Sciatic nerve (tissue), 2 donors: Measurements from ENCODE around the gene ELFN2. TPM values are rescaled to one million over a fixed set of nuclear protein-coding genes. Genes with fewer than 3 reads are reported as not detected.
"Not testable (repeated sequence)": the region's sequence is repeated elsewhere in the genome, so short reads cannot be mapped to it uniquely, and the experiment has no call there.

ENCODE experiments used
- ATAC-seq: fragments of 200-7000 bp; cut with Tn5 transposase; one replicate; pipeline ENCODE4 v1.9.1; 2020; ENCODE audit warnings: mild to moderate bottlenecking, moderate library complexity
- DNase-seq: peaks from one replicate; pipeline ENCODE4 v3.0.0-alpha.2; 2020; ENCODE audit warnings: low spot score
- intact Hi-C: fragments of 100-400 bp; cut with DNase I; formaldehyde crosslinking; loops from one replicate; pipeline ENCODE4 v1.14.2; 2022
- total RNA-seq: library from RNA; stranded (reverse); fragmentation: NEBNext Ultra II Directional; extraction: Animal tissue kit (Norgen Biotek cat#: 25700); gene quantifications from one replicate; pipeline ENCODE4 v1.2.1, GENCODE V29; 2021
- donor health status: DM: no; HTN: no; CAD: no.
- donor health status: DM: no; HTN: no; CAD: no.

Gene ELFN2
- total RNA-seq, 1 donor from 2014 or later: 5.9 TPM

DNA sequence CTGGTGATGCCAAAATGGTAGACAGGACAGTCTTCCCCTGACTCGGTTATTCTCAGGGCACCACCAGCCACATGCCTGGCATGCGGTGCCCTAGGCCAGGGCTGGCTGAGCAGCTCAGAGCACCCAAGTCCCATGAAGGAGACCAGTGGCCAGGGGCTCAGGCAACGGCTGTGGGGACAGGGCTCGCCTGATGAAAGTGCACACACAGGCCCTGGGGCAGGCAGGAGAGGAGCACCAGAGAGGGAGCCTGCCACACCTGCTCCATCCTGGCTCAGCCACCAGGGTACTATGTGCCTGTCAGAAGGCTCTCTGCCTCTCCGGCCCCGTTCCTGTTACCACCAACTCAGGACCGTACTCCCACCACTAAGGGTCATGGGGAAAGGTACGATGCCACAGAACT, 12.1 kb downstream of the ELFN2 start:
- ATAC-seq: no peak
- DNase-seq: no peak
- intact Hi-C loops: no loop called here

DNA sequence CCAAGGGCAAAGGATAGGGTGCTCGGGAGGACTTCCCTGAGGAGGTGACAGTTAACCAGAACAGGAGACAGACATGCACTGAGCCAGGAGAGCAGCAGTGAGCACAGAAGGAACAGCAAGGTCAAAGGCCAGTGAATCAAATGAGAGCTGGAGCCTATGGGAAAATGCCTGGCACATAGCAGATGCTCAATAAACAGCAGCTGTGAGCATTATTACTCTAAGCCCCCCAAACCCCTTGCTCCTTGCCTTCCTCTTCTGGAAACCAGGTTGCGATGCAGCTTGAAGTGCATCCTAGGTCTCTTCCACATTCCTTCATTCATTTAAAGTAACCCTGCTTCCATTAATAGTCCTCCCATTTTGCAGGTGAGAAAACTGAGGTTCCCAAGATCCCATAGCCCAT, 13.0 kb downstream of the ELFN2 start:
- intact Hi-C loops: no loop called here
- ATAC-seq: no peak
- DNase-seq: no peak

DNA sequence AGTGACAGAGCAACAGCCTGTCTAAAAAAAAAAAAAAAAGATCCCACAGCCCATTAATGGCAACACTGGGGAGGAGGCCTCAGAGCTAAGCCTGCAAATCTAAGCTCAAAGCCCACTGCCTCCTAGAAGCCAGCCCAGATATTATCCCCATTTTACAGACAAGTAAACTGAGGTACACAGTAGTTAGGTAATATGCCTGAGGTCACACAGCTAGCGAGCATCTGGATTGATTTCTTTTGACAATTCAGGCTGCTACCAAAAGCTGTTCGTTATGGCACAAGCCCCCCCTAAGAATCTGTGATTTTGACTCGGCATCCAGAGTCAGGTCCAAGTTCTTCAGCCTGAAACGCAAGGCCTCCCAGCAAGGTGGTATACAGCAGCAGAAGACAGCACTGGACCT, 13.7 kb downstream of the ELFN2 start:
- DNase-seq (no peak), ATAC-seq (no peak)
- intact Hi-C loops: no loop called here

DNA sequence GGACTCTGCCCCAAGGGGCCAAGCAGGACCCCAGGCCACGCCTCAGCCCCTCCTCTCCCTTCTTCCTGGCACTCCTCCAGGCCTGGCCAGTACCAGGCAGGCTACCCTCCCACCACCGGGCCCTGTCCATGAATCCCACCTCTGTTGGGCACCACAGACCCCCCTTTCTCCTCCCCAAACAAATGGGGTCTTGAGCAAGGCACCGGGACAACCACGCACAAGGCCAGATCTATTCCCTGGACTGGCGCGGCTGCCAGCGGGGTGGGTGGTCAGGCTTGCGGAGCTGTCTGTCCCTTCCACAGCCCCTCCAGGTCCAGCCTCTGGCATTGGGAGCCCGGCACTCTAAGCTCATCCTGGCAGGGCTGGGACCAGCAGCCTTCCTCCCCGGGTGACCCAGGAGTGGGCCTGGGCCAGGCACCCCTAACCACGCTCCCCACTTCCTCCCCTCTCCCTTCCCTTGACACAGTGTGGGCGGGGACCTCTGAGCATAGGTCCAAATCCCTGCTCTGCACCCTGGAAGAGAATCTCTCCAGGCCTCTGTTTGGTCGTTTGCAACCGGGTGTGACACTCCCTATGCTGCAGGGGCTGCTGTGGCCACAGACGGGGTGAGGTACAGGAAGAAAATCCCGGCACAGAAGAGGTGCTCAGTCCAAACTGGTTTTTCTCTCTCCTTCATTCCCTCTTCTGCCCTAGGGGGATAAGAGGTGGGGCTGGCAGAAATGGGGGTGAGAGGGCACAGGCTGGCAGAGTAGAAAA, 14.6 kb downstream of the ELFN2 start:
- no peak for ATAC-seq
- intact Hi-C loops: no loop called here
- no peak for DNase-seq

DNA sequence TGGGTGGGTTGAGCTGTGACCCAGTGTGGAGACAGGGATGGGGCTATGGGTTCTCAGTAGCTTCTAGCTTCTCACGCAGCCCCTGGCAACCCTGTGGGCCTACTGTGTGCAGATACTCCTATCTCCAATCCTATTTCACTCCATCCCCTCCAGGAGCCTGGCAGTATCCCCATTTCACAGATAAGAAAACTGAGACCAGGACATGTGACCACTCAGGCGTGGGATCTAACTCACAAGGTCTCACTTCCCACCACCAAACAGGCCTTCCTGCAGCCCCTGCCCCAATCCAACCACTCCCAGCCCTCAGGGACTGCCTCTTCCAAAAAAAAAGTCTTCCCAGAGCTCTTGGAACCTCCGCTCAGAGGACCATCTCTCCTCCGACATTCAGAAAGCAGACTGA, 15.6 kb downstream of the ELFN2 start:
- ATAC-seq: no peak
- intact Hi-C loops: no loop called here
- no peak for DNase-seq

DNA sequence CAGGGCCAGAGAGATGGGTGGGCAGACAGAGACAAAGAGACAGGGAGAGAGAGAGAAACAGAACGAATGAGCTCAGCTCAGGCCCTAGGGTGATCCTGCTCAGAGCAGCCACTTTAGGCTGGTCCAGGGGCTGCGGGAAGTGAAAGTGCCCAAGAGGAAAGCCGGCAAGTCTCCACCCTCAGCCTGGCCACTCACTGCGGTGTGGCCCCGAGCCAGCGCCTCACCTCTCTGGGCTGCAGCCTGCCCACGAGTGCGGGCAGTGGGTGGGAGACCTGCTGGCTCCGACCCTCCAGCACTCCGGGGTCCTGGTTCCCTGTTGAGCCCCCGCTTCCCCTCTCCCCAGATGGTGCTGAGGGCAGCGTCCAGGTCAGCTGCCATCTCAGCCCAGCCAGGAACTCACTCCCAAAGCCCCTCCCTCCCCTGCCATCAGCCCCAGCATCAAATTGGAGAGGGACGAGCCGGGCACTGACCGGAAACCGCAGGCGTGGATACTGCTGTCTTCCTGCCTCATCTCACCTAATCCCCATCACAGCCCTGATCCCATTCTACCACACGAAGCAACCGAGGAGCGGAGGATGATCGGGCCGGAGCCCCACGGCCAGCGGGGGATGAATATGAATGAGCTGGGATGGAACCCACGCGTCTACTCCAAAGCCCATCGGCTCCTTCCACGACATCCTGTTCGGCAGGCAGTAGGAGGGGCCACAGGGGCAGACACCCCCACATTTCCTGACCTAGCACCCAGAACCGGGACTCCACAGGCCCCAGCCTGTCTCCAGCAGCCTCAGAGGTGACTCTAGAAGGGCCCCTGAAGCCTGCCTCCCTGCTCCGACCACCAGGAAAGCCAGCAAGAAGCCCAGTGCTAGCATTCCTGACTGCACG, 16.9 kb downstream of the ELFN2 start:
- DNase-seq (no peak), ATAC-seq (peak; percentile 25)
- intact Hi-C loops: no loop called here

DNA sequence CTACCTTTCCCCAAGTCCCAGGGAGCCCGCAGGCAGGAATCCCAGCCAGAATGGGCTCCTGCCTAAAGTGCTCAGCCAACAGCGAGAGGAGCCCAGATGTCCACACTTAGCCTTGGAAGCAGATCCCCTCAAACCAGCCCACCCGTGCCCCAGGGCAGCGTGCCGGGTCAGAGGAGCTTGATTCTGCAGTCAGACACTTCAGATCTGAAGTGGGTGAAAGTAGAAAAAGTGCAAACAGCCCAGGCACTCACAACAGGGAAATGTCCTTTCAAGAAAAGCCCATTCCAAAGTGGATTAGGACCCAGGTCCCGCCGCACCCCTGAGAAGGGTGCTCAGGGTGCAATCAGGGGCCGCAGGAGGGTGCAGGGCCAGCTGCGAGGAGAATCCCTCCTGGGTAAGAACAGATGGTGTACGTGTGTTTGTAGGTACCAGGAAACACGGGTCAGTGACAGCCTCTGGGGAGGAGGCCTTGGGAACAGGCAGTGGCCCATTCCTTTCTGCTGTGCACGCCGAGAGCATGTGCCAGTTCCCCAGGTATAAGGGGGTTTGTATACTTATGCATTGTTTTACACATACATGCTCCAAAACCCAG, 17.7 kb downstream of the ELFN2 start:
- no peak for ATAC-seq
- DNase-seq: no peak
- intact Hi-C loops: no loop called here

DNA sequence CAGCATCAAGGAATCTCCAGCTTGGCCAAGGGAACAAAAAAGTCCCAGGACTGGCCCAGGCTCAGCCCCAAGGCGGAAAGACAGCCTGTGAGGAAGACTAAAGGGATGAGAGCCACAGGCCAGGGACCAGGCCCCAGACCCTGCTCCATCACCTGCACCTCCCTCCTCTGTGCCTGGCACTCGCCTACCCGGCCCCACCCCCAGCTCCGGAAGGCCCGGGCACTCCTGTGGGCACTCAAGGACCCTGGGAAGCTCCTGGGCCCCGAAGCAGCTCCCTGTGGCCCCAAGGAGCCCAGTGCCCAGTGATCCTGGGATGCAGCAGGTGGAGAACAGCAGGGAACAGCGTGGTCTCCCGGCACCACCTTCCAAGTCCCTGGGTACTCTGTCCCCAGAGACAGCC, 18.2 kb downstream of the ELFN2 start:
- ATAC-seq: no peak
- intact Hi-C loops: no loop called here
- no peak for DNase-seq

DNA sequence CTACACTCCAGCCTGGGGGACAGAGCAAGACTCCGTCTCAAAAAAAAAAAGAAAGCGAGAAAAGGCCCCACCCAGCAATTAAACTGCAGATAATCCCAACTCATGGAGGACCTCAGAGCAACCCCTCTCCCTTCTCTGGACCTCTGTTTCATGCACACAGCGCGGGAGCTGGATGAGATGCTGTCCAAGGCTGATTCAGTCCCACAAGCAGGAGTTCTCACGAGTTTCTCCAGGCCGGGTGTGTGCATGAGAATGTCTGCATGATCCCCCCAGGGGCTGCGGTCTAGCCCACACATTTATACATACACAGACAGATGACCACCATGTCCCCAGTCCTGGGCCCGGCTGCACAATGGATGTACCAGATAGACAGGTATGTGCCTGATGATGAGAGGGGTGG, 19.4 kb downstream of the ELFN2 start:
- DNase-seq (no peak), ATAC-seq (no peak)
- intact Hi-C loops: no loop called here

DNA sequence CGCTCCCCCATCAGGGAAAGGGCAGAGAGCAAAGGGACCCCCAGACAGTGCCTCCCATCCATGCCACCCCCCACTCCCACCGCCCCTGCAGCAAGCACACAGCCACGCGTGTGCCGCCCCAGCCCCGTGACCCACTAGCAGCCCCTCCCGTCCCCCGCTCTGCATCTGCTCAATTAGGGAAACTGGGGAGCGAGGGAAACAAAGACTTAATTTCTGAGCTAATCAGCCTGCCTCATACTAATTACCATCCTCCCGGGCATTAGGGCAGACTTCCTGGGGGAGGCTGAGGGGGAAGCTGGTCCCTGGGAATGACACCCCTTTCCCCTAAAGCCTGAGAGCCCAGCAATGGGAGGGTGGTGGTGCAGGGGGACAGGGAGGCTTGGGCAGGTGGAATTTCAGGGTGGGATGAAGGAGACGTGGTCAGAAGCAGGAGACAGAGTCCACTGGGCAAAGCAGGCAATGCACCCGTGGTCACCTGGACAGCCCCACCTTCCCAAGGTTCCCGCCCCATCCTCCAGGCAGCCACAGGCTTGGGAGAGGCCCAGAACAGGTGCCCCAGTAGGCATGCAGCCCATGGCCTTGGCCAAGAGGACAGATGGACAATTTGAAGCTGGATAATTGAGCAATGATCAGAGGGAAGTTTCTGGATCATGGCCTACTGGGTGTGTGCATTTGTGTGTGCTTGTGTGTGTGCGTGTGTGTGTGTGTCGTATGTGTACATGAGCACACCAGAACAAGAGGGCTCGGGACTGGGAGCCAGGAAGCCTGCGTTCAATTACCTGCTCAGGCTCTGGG, 20.6 kb downstream of the ELFN2 start:
- DNase-seq: no peak
- intact Hi-C loops: no loop called here
- ATAC-seq: no peak

DNA sequence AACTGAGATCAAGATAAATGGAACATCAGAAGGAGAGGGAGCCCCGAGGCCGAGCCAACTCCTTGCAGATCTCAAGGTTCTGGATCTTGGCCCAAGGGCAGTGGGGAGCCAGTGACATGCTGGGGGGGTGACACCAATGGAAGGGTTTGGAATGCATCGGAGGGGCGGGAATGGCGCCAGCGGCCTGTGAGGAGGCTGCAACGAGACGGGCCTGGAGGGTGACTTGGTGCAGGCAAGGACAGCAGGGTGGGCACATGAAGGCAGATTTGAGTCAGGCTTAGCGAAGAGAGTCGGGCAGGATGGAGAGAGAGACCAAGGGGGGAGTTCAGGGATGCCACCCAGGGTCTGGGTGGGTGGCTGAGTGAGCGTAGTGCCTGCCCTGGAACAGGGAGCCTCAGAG, 23.2 kb downstream of the ELFN2 start:
- DNase-seq: no peak
- no peak for ATAC-seq
- intact Hi-C loops: no loop called here

DNA sequence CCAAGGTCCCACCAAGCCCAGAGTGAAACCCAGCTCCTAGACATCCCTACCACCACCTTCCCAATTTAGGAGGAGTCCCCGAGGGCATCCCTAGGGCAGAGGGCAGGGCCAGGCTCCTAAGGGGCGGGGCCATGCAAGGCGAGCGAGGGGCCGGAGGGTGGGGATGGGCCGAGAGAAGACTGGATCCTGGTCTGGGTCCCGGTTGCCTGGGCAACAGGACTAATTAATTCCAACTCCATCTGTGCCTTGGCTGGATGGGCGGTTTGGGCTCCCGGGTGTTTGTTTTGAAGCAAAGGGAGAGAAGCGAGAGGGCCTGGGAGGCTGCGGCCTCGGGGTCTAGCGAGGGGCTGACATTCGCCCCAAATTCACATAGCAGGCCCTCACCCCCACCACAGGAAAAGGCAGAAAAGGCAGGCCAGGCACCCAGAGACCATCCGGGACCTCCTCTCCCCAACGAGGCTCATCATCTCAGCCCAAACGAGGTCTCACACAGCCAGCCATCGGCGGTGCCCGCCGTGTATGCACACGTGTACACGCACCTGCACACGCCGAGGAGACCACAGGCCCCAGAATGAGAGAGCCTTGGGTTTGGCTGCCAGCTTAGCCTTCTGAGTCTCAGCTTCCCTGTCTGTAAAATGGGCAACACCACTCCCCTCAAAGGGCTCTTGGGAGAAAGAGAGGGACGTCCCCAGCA, 23.9 kb downstream of the ELFN2 start:
- no peak for ATAC-seq

DNA sequence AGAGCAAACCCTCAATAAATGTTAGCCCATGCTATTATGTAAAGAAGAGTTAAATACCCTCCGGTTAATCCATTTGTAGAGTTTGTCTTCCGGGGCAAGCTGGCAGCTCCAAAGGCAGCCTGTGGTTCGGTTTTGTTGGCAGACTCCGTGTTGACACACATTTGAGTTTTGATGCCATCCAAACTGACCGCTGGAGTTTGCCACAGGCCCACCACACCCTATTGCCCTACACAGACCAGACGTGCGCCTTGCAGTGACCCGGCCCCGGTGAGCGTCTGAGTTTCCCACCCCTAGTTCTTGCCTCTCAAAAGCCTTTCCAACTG, 25.1 kb downstream of the ELFN2 start:
- intact Hi-C loops: no loop called here
- ATAC-seq (peak; percentile 55), DNase-seq (no peak)

More for the DNA sequence above, 23.9 kb downstream of the ELFN2 start:
- intact Hi-C loops: no loop called here
- DNase-seq: no peak

DNA sequence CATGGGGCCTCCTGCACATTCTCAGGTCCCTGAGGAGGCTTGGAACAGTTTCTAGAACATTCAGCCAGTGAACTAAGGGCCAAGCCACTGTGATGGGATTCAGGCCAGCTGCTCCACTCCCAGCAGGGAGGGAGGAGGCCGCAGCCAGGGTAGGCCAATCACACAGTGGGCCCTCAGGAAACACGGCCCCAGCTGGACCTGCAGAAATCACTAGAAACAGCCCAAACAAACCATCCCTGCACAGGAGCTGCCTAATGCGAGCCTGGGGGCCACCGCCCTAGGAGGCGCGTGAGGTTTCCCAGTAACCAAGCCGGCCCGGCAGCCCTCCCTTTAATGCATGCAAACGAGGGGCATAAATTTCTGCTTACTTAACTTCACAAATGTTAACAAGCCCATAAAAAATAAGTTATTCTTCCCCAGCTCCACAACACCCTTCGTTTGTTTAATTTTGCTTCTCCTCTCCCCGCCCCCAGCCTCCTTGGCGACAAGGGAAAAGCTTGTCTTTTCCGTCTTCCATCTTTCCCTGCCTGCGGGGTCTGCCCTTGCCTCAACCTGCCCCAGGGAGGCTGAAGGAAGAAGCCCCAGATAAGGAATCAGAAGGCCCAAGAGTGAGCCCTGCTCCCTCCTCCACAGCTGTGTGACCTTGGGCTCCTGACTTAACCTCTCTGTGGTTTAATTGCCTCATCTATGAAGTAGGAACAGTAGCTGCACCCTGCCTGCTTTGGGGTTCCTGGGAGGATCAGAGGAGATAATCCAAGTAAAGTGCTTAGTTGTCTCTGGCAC, 25.7 kb downstream of the ELFN2 start:
- DNase-seq: peak; percentile 73
- peak; percentile 91 for ATAC-seq
- intact Hi-C loops: no loop called here

DNA sequence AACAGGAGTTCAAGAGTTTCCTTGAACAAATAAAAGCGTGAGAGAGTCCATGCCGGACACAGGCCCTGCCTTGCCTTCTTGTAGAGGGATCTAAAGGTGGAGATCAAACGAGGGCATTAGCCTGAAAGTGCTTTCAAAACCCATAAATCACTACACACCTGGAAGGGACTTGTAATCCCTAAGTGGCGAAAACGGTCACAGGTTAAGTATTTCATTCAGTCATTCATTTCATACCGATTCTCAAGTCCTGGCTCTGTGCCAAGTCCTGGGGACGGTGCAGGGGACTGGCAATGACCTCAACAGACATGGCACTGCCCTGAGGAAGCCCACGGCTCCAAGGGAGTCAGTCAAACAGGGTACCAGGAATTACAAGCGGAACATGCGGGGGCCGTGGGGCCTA, 26.6 kb downstream of the ELFN2 start:
- intact Hi-C loops: no loop called here
- ATAC-seq: no peak

DNA sequence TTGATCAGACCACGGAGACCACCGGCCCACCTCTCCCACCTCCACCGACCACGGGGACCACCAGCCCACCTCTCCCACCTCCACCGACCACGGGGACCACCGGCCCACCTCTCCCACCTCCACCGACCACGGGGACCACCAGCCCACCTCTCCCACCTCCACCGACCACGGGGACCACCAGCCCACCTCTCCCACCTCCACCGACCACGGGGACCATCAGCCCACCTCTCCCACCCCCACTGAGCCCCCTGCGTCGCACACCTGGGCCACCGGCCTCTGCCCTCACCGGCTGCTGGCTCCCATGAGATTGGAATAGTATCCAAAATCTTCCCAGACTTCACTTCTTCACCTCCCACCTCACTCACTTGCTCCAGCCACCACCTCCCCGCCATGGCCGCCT, 27.8 kb downstream of the ELFN2 start:
- intact Hi-C loops, DNase-seq, ATAC-seq: not testable (repeated sequence)

More for the DNA sequence above, 26.6 kb downstream of the ELFN2 start:
- DNase-seq: no peak

DNA sequence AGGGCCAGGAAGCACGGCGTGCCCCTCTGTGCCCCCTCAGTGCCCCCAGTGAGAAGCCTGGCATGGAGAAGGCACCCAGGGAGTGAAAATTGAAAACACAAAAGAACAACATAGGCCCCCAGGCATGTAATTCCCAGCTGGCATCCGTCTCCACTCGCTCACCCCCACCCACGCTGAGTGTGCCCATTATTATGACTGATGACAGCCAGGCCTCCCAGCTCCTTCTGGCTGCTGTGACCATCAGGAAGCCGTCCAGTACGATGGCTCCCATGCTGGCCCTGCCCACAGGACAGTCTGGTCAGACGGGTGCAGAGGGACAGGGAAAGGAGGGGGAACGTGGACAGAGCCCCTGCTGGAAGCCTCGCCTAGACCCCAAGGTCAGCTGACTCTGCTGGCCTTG, 30.1 kb downstream of the ELFN2 start:
- DNase-seq (no peak), ATAC-seq (no peak)
- intact Hi-C loops: no loop called here

DNA sequence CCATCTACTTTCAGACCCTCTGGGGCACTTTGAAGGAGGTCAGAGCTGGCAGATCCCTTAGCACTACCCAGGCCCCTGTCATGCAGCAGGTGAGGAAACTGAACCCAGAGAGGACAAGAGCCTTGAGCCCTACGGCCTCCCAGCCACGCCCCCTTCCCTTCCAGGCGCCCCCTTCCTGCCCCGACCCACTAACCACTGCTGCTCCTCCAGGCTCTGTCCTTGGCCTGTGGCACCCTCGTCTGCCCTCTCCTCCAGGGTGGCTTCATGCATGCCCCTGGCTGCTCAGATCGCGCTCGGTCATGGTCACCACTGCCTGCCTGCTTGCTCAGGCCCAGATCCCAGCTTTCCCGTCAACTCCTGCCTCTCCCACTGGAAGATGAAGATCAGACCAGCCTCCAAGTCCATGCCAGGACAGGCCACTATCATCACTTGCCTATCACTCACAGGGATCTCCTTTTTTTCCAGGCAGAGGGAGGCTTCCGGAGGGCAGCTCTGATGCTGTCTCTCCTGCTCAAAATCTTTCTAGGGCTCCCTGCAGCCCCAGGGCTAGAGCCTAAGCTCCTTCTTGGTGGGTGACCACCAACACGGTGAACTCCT, 30.7 kb downstream of the ELFN2 start:
- DNase-seq: no peak
- no peak for ATAC-seq
- intact Hi-C loops: no loop called here
